HEK293 (cell line): ENCODE data around the gene CCDC73.

Experiments used
- GLIS1 ChIP-seq: fragments of 450-650 bp; formaldehyde crosslinking; IDR thresholded peaks from 2 replicates; pipeline ENCODE4 v1.5.1; 2016; ENCODE audit warnings: missing biosample characterization, missing genetic modification characterization
- KLF1 ChIP-seq: fragments of 450-650 bp; formaldehyde crosslinking; IDR thresholded peaks from 2 replicates; pipeline ENCODE4 v1.5.1; 2016; ENCODE audit warnings: missing biosample characterization, missing genetic modification characterization
- KLF10 ChIP-seq: fragments of 450-650 bp; IDR thresholded peaks from 2 replicates; pipeline ENCODE4 v1.5.1; 2018; ENCODE audit warnings: missing biosample characterization, mild to moderate bottlenecking, missing genetic modification characterization
- KLF8 ChIP-seq: fragments of 450-650 bp; formaldehyde crosslinking; IDR thresholded peaks from 2 replicates; pipeline ENCODE4 v1.5.1; 2016; ENCODE audit warnings: missing biosample characterization, missing genetic modification characterization
- KLF9 ChIP-seq: fragments of 450-650 bp; formaldehyde crosslinking; IDR thresholded peaks from 2 replicates; pipeline ENCODE4 v1.5.1; 2016; ENCODE audit warnings: missing biosample characterization, missing genetic modification characterization, low read depth
- OVOL3 ChIP-seq: fragments of 450-650 bp; formaldehyde crosslinking; IDR thresholded peaks from 2 replicates; pipeline ENCODE4 v1.5.1; 2016; ENCODE audit warnings: missing biosample characterization, missing genetic modification characterization
- PATZ1 ChIP-seq: fragments of 450-650 bp; formaldehyde crosslinking; IDR thresholded peaks from 2 replicates; pipeline ENCODE4 v1.5.1; 2016; ENCODE audit warnings: missing biosample characterization, missing genetic modification characterization
- REPIN1 ChIP-seq: fragments of 450-650 bp; formaldehyde crosslinking; IDR thresholded peaks from 2 replicates; pipeline ENCODE4 v1.5.1; 2017; ENCODE audit warnings: missing biosample characterization, missing genetic modification characterization, low read depth
- ZBTB1 ChIP-seq: fragments of 450-650 bp; formaldehyde crosslinking; IDR thresholded peaks from 2 replicates; pipeline ENCODE4 v1.5.1; 2016; ENCODE audit warnings: missing biosample characterization, missing genetic modification characterization
- ZEB2 ChIP-seq: fragments of 450-650 bp; formaldehyde crosslinking; IDR thresholded peaks from 2 replicates; pipeline ENCODE4 v1.5.1; 2016; ENCODE audit warnings: missing biosample characterization, missing genetic modification characterization
- ZNF133 ChIP-seq: fragments of 450-650 bp; formaldehyde crosslinking; IDR thresholded peaks from 2 replicates; pipeline ENCODE4 v1.5.1; 2016; ENCODE audit warnings: missing biosample characterization, missing genetic modification characterization
- ZNF2 ChIP-seq: fragments of 450-650 bp; formaldehyde crosslinking; IDR thresholded peaks from 2 replicates; pipeline ENCODE4 v1.5.1; 2016; ENCODE audit warnings: missing biosample characterization, missing genetic modification characterization
- ZNF335 ChIP-seq: fragments of 450-650 bp; formaldehyde crosslinking; conservative IDR thresholded peaks from 2 replicates; pipeline ENCODE4 v1.5.1; 2016; ENCODE audit warnings: missing biosample characterization, missing genetic modification characterization
- ZNF391 ChIP-seq: fragments of 450-650 bp; formaldehyde crosslinking; IDR thresholded peaks from 2 replicates; pipeline ENCODE4 v1.5.1; 2016; ENCODE audit warnings: low read depth, missing biosample characterization, missing genetic modification characterization, borderline replicate concordance
- ZNF521 ChIP-seq: fragments of 450-650 bp; formaldehyde crosslinking; IDR thresholded peaks from 2 replicates; pipeline ENCODE4 v1.5.1; 2017; ENCODE audit warnings: missing biosample characterization, mild to moderate bottlenecking, missing genetic modification characterization
- ZNF544 ChIP-seq: fragments of 450-650 bp; formaldehyde crosslinking; IDR thresholded peaks from 2 replicates; pipeline ENCODE4 v1.5.0; 2017; ENCODE audit warnings: missing biosample characterization, missing genetic modification characterization
- ZNF596 ChIP-seq: fragments of 450-650 bp; IDR thresholded peaks from 2 replicates; pipeline ENCODE4 v1.5.0; 2018; ENCODE audit warnings: missing biosample characterization, mild to moderate bottlenecking, missing genetic modification characterization, moderate library complexity
- ZNF600 ChIP-seq: fragments of 450-650 bp; formaldehyde crosslinking; IDR thresholded peaks from 2 replicates; pipeline ENCODE4 v1.5.1; 2016; ENCODE audit warnings: missing biosample characterization, missing genetic modification characterization
- ZNF610 ChIP-seq: fragments of 450-650 bp; formaldehyde crosslinking; IDR thresholded peaks from 2 replicates; pipeline ENCODE4 v1.5.1; 2016; ENCODE audit warnings: missing biosample characterization, missing genetic modification characterization, borderline replicate concordance
- ZNF621 ChIP-seq: fragments of 450-650 bp; formaldehyde crosslinking; IDR thresholded peaks from 2 replicates; pipeline ENCODE4 v1.5.1; 2017; ENCODE audit warnings: missing biosample characterization, missing genetic modification characterization
- ZNF624 ChIP-seq: fragments of 450-650 bp; formaldehyde crosslinking; IDR thresholded peaks from 2 replicates; pipeline ENCODE4 v1.5.1; 2017; ENCODE audit warnings: missing biosample characterization, missing genetic modification characterization
- ZNF843 ChIP-seq: fragments of 450-650 bp; formaldehyde crosslinking; IDR thresholded peaks from 2 replicates; pipeline ENCODE4 v1.5.1; 2016; ENCODE audit warnings: missing biosample characterization, missing genetic modification characterization
- TF ChIP-seq, protein P1 (sequence below): fragments of 450-650 bp; formaldehyde crosslinking; conservative IDR thresholded peaks from 2 replicates; pipeline ENCODE4 v1.5.1; 2016; ENCODE audit warnings: low read depth, missing biosample characterization, missing genetic modification characterization
- TF ChIP-seq, protein P2 (sequence below): fragments of 450-650 bp; formaldehyde crosslinking; IDR thresholded peaks from 2 replicates; pipeline ENCODE4 v1.5.1; 2016; ENCODE audit warnings: missing biosample characterization, missing genetic modification characterization
- TF ChIP-seq, protein P3 (sequence below): fragments of 450-650 bp; formaldehyde crosslinking; IDR thresholded peaks from 2 replicates; pipeline ENCODE4 v1.5.1; 2017; ENCODE audit warnings: missing biosample characterization, missing genetic modification characterization
- TF ChIP-seq, protein P4 (sequence below): fragments of 450-650 bp; formaldehyde crosslinking; IDR thresholded peaks from 2 replicates; pipeline ENCODE4 v1.5.1; 2016; ENCODE audit warnings: missing biosample characterization, missing genetic modification characterization

Gene CCDC73

GRCh38 chr11:32583459-32584271 is 210.8 kb downstream of the CCDC73 start, which contains the start of gene EIF3M (continued):
- TF ChIP-seq, protein P1, sequence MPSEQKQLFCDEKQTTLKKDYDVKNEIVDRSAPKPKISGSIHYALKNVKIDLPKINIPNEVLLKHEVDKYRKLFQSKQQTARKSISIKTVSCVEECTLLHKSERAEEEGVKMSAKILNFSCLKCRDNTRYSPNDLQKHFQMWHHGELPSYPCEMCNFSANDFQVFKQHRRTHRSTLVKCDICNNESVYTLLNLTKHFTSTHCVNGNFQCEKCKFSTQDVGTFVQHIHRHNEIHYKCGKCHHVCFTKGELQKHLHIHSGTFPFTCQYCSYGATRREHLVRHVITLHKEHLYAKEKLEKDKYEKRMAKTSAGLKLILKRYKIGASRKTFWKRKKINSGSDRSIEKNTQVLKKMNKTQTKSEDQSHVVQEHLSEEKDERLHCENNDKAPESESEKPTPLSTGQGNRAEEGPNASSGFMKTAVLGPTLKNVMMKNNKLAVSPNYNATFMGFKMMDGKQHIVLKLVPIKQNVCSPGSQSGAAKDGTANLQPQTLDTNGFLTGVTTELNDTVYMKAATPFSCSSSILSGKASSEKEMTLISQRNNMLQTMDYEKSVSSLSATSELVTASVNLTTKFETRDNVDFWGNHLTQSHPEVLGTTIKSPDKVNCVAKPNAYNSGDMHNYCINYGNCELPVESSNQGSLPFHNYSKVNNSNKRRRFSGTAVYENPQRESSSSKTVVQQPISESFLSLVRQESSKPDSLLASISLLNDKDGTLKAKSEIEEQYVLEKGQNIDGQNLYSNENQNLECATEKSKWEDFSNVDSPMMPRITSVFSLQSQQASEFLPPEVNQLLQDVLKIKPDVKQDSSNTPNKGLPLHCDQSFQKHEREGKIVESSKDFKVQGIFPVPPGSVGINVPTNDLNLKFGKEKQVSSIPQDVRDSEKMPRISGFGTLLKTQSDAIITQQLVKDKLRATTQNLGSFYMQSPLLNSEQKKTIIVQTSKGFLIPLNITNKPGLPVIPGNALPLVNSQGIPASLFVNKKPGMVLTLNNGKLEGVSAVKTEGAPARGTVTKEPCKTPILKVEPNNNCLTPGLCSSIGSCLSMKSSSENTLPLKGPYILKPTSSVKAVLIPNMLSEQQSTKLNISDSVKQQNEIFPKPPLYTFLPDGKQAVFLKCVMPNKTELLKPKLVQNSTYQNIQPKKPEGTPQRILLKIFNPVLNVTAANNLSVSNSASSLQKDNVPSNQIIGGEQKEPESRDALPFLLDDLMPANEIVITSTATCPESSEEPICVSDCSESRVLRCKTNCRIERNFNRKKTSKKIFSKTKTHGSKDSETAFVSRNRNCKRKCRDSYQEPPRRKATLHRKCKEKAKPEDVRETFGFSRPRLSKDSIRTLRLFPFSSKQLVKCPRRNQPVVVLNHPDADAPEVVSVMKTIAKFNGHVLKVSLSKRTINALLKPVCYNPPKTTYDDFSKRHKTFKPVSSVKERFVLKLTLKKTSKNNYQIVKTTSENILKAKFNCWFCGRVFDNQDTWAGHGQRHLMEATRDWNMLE, result peak; percentile 97
- TF ChIP-seq ZNF621 (no peak), KLF8 (peak; percentile 84), ZNF391 (tag by site-specific recombination) (no peak), KLF9 (tag by site-specific recombination) (peak; percentile 82; the same call in 1 of the 2 replicates), ZNF521 (no peak), KLF10 (tag by site-specific recombination) (peak; percentile 98), ZEB2 (tag by site-specific recombination) (peak; percentile 46; the same call in 1 of the 2 replicates), PATZ1 (tag by site-specific recombination) (0 out of 2 replicates have a peak, but pooled peaks have one; percentile 42), REPIN1 (tag by site-specific recombination) (no peak), ZNF133 (tag by site-specific recombination) (no peak), ZNF843 (peak; percentile 61), OVOL3 (tag by site-specific recombination) (no peak), ZNF544 (tag by site-specific recombination) (no peak), ZNF335 (tag by site-specific recombination) (peak; percentile 70), ZNF610 (tag by site-specific recombination) (peak; percentile 74; the same call in 1 of the 2 replicates), ZNF624 (tag by site-specific recombination) (no peak), KLF1 (tag by site-specific recombination) (peak; percentile 70; the same call in 1 of the 2 replicates), ZNF600 (tag by site-specific recombination) (peak; percentile 34; the same call in 1 of the 2 replicates), ZNF596 (no peak), ZBTB1 (tag by site-specific recombination) (no peak), ZNF2 (tag by site-specific recombination) (peak; percentile 87; the same call in 1 of the 2 replicates), GLIS1 (tag by site-specific recombination) (peak; percentile 18; the same call in 1 of the 2 replicates)
- TF ChIP-seq, protein P2, sequence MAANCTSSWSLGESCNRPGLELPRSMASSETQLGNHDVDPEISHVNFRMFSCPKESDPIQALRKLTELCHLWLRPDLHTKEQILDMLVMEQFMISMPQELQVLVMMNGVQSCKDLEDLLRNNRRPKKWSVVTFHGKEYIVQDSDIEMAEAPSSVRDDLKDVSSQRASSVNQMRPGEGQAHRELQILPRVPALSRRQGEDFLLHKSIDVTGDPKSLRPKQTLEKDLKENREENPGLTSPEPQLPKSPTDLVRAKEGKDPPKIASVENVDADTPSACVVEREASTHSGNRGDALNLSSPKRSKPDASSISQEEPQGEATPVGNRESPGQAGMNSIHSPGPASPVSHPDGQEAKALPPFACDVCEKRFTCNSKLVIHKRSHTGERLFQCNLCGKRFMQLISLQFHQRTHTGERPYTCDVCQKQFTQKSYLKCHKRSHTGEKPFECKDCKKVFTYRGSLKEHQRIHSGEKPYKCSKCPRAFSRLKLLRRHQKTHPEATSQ, result no peak; the same call in 1 of the 2 replicates
- TF ChIP-seq, protein P3, sequence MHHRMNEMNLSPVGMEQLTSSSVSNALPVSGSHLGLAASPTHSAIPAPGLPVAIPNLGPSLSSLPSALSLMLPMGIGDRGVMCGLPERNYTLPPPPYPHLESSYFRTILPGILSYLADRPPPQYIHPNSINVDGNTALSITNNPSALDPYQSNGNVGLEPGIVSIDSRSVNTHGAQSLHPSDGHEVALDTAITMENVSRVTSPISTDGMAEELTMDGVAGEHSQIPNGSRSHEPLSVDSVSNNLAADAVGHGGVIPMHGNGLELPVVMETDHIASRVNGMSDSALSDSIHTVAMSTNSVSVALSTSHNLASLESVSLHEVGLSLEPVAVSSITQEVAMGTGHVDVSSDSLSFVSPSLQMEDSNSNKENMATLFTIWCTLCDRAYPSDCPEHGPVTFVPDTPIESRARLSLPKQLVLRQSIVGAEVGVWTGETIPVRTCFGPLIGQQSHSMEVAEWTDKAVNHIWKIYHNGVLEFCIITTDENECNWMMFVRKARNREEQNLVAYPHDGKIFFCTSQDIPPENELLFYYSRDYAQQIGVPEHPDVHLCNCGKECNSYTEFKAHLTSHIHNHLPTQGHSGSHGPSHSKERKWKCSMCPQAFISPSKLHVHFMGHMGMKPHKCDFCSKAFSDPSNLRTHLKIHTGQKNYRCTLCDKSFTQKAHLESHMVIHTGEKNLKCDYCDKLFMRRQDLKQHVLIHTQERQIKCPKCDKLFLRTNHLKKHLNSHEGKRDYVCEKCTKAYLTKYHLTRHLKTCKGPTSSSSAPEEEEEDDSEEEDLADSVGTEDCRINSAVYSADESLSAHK (tag by site-specific recombination), result peak; percentile 66
- TF ChIP-seq, protein P4, sequence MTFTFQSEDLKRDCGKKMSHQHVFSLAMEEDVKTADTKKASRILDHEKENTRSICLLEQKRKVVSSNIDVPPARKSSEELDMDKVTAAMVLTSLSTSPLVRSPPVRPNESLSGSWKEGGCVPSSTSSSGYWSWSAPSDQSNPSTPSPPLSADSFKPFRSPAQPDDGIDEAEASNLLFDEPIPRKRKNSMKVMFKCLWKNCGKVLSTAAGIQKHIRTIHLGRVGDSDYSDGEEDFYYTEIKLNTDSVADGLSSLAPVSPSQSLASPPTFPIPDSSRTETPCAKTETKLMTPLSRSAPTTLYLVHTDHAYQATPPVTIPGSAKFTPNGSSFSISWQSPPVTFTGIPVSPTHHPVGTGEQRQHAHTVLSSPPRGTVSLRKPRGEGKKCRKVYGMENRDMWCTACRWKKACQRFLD (tag by site-specific recombination), result peak; percentile 81
